ENCODE results near the gene MYMK. TPM values are rescaled to one million over a fixed set of nuclear protein-coding genes. Genes with fewer than 3 reads are reported as not detected.

MYMK gene
- total and polyA plus RNA-seq, 10 donors, result not detected

DNA sequence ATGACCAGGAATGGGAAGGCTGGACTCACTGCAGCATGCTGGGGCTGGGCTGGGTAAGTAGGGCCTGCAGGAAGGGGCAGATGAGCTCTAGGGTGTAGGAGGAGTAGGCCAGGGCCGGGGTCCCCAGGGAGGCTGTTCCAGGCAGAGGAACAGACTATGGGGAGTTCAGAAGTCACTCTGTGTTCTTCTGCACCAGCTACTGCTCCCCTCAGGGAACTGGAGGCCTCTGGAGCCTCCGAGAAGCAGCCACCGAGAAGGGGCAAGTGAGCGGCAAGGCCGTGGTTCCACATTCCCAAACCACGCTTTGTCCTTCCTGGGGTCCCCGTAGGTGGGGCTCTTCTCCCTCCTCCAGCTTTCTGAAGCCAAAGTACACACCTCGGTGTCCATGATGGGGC, 37.4 kb downstream of the MYMK start:
- 73 to 90% (median 79%) methylated on average over 8 of the region's 8 CpGs for WGBS, 5 donors
- intact Hi-C loops (cut with DNase I; ENCODE audit: low total_unique reads), result loop anchor here (2.0 to 5.0 kb wide), 2 partner anchors 81 to 300 kb away; no protein-coding TSS in a partner anchor
- Histone ChIP-seq H3K27me3 (replicated peaks in 1 of 7) (peaks cover 0 to 45% (median 0%) of the 10 kb centered on the region in 7 donors), H3K4me1 (peaks cover 4 to 37% (median 21%) of the 10 kb centered on the region in 6 donors), H3K36me3 (no peaks in the 10 kb centered on the region), H3K4me3 (peak overlapping the region in 1 of 8 donors; percentile 0), H3K9me3 (no peaks in the 10 kb centered on the region), H3K27ac (peak overlapping the region in 2 of 8 donors; percentile 54 to 66)
- TF ChIP-seq POLR2A (IDR thresholded peaks at IDR 0.05), result no peak
- DNase-seq, result peak; percentile 66

GRCh38 chr9:133485531-133486260, 39.1 kb downstream of the MYMK start:
- Histone ChIP-seq H3K27me3 (replicated peaks in 1 of 7) (peaks cover 0 to 34% (median 0%) of the 10 kb centered on the region in 7 donors), H3K4me3 (peak overlapping the region in 2 of 8 donors; percentile 3 to 46), H3K4me1 (peaks cover 4 to 24% (median 17%) of the 10 kb centered on the region in 6 donors), H3K27ac (no peak overlapping the region), H3K9me3 (no peaks in the 10 kb centered on the region), H3K36me3 (no peaks in the 10 kb centered on the region)
- peak; percentile 80 for DNase-seq
- 48 to 76% (median 57%) methylated on average over 8 to 25 of the region's 25 CpGs for WGBS, 5 donors
- intact Hi-C loops (cut with DNase I; ENCODE audit: low total_unique reads), result loop anchor here (2.0 to 5.0 kb wide), 2 partner anchors 79 to 298 kb away; no protein-coding TSS in a partner anchor
- TF ChIP-seq CTCF (IDR thresholded peaks at IDR 0.05 in 8 of 11, conservative IDR thresholded peaks at IDR 0.05 in 3 of 11) (no peak), POLR2A (IDR thresholded peaks at IDR 0.05) (no peak), POLR2AphosphoS5 (IDR thresholded peaks at IDR 0.05) (no peak)

DNA sequence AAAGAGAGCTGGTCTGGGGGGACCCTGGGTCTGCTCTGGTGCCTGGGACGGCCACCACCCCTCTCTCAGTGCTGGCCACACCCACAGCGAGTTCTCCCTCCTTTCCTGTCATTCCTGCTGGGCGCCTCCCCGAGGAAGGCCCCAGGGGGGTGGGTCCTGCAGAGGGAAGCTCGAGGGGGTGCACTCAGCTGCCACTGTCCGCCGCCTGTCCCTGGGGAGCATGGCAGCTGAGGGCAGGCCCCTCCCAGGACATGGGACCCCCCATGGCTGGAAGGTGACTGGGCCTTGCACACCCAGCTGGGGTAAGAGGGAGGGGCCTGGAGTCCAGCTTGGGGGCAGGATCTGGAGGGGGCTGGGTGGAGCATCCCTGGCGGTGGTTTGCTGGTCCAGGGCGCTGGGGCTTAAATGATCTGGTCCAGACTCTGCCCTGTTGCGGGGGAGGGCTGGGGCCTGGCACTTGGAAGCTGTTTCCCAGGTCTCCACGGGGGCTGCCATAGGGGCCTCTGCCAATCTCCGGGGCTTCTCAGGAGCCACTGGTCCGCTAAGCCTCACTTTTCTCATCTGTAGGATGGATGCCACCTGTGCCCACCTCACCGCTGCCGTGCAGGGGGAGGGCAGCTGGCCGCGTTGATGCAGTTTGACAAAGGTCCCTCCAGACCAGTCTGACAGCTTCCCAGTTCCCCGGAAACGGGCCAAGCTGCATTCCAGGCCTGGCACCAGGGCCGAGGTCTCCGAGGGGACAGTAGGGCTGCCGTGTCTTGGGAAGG, 39.9 kb downstream of the MYMK start:
- no peak overlapping the region for H3K27ac ChIP-seq
- H3K9me3 ChIP-seq, result no peaks in the 10 kb centered on the region
- WGBS, 5 donors, result 74 to 84% (median 77%) methylated on average over 14 to 22 of the region's 22 CpGs
- no peak overlapping the region for H3K4me3 ChIP-seq
- H3K36me3 ChIP-seq, result no peaks in the 10 kb centered on the region
- peak; percentile 68 for DNase-seq
- no peak for TF ChIP-seq CTCF (IDR thresholded peaks at IDR 0.05 in 8 of 11, conservative IDR thresholded peaks at IDR 0.05 in 3 of 11)
- TF ChIP-seq POLR2A (IDR thresholded peaks at IDR 0.05), result no peak
- TF ChIP-seq POLR2AphosphoS5 (IDR thresholded peaks at IDR 0.05), result no peak
- peaks cover 0 to 26% (median 0%) of the 10 kb centered on the region in 7 donors for H3K27me3 ChIP-seq (replicated peaks in 1 of 7)
- peaks cover 5 to 26% (median 18%) of the 10 kb centered on the region in 6 donors for H3K4me1 ChIP-seq
- intact Hi-C loops (cut with DNase I; ENCODE audit: low total_unique reads), result loop anchor here (5.0 kb wide), 1 partner anchor 298 kb away; no protein-coding TSS in a partner anchor

DNA sequence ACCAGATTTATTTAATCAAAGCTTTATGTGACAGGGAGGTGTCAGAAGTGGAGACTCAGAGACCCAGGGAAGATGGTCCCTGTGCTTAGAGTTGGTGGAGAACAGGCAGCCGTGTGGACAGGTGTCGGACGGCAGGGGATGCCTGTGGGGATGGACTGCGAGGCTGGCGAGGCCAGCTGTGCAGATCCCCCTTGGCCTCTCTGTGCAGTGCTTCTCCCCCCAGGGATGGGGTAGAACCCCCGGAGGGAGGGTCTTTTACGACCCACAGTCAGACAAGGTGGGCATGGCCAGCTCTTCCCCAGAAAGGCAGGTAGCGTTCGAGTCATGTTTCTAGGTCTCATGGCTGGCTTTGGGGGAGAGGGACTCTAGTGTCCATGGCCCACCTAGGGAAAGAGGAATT, 41.1 kb downstream of the MYMK start:
- DNase-seq, result peak; percentile 64
- no peak overlapping the region for H3K27ac ChIP-seq
- no peaks in the 10 kb centered on the region for H3K9me3 ChIP-seq
- intact Hi-C loops (cut with DNase I; ENCODE audit: low total_unique reads), result no loop called here
- peaks cover 6 to 39% (median 30%) of the 10 kb centered on the region in 6 donors for H3K4me1 ChIP-seq
- TF ChIP-seq CTCF (IDR thresholded peaks at IDR 0.05 in 8 of 11, conservative IDR thresholded peaks at IDR 0.05 in 3 of 11) (no peak), POLR2A (IDR thresholded peaks at IDR 0.05) (no peak), POLR2AphosphoS5 (IDR thresholded peaks at IDR 0.05) (no peak)
- no peak overlapping the region for H3K4me3 ChIP-seq
- peaks cover 0 to 26% (median 0%) of the 10 kb centered on the region in 7 donors for H3K27me3 ChIP-seq (replicated peaks in 1 of 7)
- H3K36me3 ChIP-seq, result no peaks in the 10 kb centered on the region
- WGBS, 5 donors, result 86 to 95% (median 92%) methylated on average over 9 of the region's 9 CpGs

All from spleen (tissue), 11 donors.